Adipocyte (in vitro differentiated cells): ENCODE results near the gene ACBD6.

Experiments
- DNase-seq: peaks from one replicate; pipeline ENCODE4 v3.0.0-alpha.2; 2015; ENCODE audit warnings: low read depth
- H3K27me3 ChIP-seq: replicated peaks from 2 replicates; pipeline ENCODE4 v1.7.0; 2013; ENCODE audit warnings: mild to moderate bottlenecking, low read length, moderate library complexity; ENCODE audit not compliant: control insufficient read depth, insufficient read depth
- H3K36me3 ChIP-seq: 2 replicates; pipeline ENCODE4 v1.7.0; 2013; ENCODE audit warnings: low read length, mild to moderate bottlenecking, moderate library complexity; ENCODE audit not compliant: control insufficient read depth, insufficient read depth, severe bottlenecking
- H3K4me1 ChIP-seq: 2 replicates; pipeline ENCODE4 v1.7.0; 2013; ENCODE audit warnings: mild to moderate bottlenecking, low read length, moderate library complexity; ENCODE audit not compliant: control insufficient read depth, insufficient read depth
- H3K4me3 ChIP-seq: 2 replicates; pipeline ENCODE4 v1.7.0; 2013; ENCODE audit warnings: mild to moderate bottlenecking, low read length, moderate library complexity
- H3K9ac ChIP-seq: 2 replicates; pipeline ENCODE4 v1.7.0; 2013; ENCODE audit warnings: mild to moderate bottlenecking, low read length, moderate library complexity
- H3K9me3 ChIP-seq: 2 replicates; pipeline ENCODE4 v1.7.0; 2013; ENCODE audit warnings: mild to moderate bottlenecking, low read length, moderate library complexity; ENCODE audit not compliant: control insufficient read depth

The ACBD6 gene

DNA sequence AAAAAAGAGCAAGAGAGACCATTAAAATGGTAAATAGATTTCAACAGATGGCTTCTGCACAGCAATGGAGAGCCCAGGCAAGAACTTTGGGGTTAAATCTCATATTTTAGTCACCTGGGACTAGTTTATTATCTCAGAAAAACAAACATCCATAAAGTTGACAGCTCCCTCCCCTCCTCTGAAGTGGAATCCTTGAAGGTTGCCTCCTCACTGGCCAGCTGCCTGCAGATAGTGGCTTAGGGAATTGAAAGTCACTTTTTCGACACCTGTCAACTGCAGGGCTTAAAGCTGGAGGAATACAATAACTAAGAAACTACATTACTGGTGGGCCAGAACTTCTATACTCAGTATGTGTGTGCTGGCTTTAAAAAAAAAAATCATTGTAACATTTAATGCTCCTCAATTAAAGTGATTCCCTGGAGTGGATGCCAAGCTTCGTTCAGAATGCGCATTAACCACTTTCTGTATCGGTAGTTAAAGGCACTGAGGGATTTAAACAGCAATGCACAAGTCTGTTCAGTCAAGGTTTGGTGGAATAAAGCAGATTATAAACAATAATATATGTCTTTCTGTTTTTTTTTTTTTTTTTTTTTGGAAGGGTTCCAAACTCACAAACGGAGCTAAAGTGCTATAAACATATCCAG lies 219.9 kb downstream of the ACBD6 start:
- Histone ChIP-seq H3K27me3 (no peaks in the 10 kb centered on the region), H3K9ac (no peak overlapping the region), H3K4me3 (no peak overlapping the region), H3K9me3 (no peaks in the 10 kb centered on the region), H3K4me1 (peaks cover 7% of the 10 kb centered on the region), H3K36me3 (peaks cover 26% of the 10 kb centered on the region)
- DNase-seq: no peak

DNA sequence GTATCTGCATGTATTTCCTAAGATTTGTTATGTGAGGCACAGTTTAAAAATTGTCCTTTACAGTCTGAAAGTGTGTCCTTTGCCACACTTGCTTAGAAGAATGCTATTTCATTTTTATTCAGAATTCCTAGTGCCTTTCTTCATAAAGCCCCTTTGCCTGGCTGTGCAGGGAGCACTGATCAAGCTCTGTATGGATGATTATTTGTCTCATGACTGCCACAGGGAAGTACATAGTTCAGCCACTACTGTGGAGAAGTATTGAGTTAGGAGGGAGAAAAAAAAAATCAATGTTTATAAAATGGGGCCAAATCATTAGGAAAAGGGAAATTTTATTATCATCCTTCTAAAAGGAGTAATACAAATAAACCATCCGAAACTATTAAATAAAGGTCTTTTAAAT lies 220.9 kb downstream of the ACBD6 start:
- Histone ChIP-seq H3K9ac (no peak overlapping the region), H3K27me3 (no peaks in the 10 kb centered on the region), H3K36me3 (peaks cover 25% of the 10 kb centered on the region), H3K9me3 (no peaks in the 10 kb centered on the region), H3K4me1 (peaks cover 7% of the 10 kb centered on the region), H3K4me3 (no peak overlapping the region)
- no peak for DNase-seq

DNA sequence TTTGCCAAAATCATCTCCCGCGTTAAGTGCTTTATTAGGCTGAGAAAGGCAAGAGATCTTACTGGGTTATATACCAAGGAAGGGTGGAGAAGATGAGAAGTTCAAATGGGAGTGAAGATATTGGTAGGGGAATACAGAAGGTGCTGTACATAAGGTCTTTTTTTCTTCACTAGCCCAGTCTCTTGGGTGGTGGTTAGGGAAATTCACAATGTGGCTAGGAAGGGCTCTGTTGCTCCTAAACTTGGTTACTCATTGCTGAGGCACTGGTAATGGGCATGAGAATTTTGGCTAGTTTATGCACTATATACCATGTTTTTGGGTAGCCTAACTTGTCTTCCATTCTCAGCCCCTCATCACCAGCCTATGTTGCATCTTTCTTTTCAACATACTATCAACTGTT lies 221.8 kb downstream of the ACBD6 start:
- H3K36me3 ChIP-seq: peaks cover 25% of the 10 kb centered on the region
- no peaks in the 10 kb centered on the region for H3K9me3 ChIP-seq

DNA sequence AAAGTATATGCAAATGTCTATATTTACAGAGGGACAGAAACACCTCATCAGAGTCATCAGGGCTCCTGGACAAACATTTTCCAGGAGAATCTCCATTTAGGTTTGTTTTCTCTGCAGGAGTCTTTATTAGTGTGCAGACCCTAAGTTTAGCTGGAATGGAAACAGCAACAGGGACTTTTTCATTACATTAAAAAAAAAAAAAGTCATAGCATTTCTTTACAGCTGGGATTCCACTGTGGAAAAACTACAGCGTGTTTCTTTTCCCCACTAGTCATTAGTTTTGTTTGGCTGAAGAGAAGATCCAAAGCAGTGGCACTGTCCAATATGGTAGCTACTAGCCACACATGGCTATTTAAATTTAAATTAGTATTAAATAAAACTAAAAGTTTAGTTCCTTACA lies 222.7 kb downstream of the ACBD6 start:
- DNase-seq: no peak
- peaks cover 28% of the 10 kb centered on the region for H3K36me3 ChIP-seq
- peaks cover 7% of the 10 kb centered on the region for H3K4me1 ChIP-seq

More for the DNA sequence above, 221.8 kb downstream of the ACBD6 start:
- no peak for DNase-seq
- Histone ChIP-seq H3K9ac (no peak overlapping the region), H3K4me1 (peaks cover 7% of the 10 kb centered on the region), H3K4me3 (no peak overlapping the region), H3K27me3 (no peaks in the 10 kb centered on the region)

DNA sequence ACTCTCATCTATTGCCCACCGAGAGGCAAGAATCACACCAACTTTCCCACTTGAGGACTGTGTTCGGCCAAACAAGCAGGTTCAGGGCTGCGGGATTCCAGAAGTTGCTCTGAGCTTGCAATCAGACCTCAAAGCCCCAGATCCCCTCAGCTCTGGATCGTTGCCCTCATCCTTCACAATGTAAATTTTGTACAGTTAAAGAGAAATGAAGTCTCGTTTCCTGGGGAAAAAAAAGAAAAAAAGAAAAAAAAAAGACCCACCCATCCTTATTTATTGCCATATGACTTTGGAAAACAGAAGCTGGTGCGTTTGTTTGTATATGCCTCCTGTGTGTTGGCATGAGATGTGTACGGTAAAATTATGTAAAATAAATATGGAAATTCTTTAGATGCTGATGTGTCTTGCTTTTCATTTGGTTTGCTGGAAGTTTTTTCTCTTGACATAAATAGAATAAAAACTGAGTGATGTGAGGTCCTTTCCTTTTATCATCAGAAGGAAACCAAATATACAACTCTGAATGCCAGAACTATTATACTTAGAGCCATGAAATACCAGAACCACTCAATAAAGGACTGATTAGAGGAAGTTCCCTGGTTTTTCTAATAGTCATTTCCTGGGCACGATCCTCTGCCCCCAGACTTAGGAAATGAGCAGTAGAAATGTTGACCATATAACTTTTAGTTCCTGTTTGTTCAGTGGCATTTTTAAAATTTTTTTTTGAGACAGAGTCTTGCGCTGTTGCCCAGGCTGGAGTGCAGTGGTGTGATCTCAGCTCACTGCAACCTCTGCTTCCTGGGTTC lies 223.6 kb downstream of the ACBD6 start:
- peaks cover 7% of the 10 kb centered on the region for H3K4me1 ChIP-seq
- no peaks in the 10 kb centered on the region for H3K27me3 ChIP-seq
- no peaks in the 10 kb centered on the region for H3K9me3 ChIP-seq
- H3K4me3 ChIP-seq: no peak overlapping the region
- no peak for DNase-seq
- H3K36me3 ChIP-seq: peaks cover 25% of the 10 kb centered on the region
- H3K9ac ChIP-seq: no peak overlapping the region

More for the DNA sequence above, 222.7 kb downstream of the ACBD6 start:
- Histone ChIP-seq H3K27me3 (no peaks in the 10 kb centered on the region), H3K9me3 (no peaks in the 10 kb centered on the region), H3K9ac (no peak overlapping the region), H3K4me3 (no peak overlapping the region)

DNA sequence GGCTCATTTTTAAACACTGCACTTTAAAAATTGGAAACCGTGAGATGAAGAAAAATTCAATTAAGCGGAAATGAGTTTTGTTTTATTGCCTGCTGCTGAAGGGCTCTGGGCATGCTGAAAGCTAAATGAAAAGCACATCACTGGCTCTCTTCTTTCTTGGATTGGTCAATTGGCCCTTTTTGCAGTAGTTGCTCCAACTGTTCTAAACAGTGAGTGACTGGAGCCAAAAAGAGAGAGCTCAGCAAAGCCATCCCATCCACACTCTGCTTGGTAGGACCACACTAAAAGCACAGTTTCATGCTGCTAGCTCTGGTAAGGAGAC lies 224.2 kb downstream of the ACBD6 start:
- Histone ChIP-seq H3K4me3 (no peak overlapping the region), H3K27me3 (no peaks in the 10 kb centered on the region), H3K9ac (no peak overlapping the region), H3K9me3 (no peaks in the 10 kb centered on the region), H3K36me3 (peaks cover 23% of the 10 kb centered on the region), H3K4me1 (peaks cover 7% of the 10 kb centered on the region)
- DNase-seq: no peak

DNA sequence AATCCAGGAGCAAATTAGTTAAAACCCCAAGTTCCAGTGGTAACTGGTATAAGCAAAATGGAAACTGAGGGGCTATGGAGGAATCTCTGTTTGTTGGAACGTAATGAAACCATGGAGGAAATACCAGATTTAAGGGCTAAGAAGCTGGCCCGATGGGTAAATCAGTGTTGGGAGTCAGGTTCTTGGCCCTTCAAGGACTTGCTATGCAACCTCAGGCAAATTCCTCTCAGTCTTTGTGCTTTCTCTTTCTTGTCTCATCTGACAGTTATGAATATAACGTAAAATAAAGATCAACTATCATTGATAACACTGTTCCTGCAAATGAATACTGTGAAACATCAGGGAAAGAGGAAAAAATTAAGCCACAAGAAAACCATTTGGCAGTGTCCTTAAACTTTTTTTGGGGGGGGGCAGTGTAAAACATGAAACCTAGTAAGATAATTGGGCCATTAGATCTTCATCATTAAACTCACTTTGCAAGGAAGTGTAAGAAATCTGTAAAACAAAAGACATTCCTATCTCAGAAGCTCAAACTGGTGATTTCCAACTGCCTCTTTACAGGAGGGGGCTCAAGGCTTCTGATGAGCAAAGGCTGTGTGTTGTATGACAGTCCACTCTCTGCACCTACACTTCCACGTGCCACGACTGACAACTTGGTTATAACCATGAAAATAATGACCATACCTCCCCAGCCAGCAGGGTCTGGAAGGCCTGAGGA lies 224.7 kb downstream of the ACBD6 start:
- Histone ChIP-seq H3K9ac (no peak overlapping the region), H3K36me3 (peaks cover 21% of the 10 kb centered on the region), H3K4me1 (peaks cover 7% of the 10 kb centered on the region), H3K9me3 (no peaks in the 10 kb centered on the region), H3K4me3 (no peak overlapping the region), H3K27me3 (no peaks in the 10 kb centered on the region)
- DNase-seq: no peak

DNA sequence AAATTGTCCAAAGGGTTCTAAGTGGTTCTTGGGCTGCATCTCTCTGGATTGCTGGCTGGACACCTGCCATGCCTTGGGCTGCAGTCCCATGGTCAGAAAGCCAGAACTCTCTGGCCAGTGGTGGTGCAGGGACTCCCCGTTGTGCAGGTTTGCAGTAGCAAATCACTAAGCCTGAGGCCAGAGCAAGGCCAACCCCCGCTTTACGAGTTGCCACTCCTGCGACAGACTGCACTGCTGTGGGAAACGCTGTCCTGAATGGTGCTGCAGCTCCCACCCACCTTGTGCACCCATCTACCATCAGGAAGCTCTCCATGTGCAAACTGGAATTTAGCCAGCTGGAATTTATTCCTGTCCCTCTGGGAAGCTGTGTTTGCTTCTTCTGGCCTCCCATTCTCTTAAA lies 226.7 kb downstream of the ACBD6 start:
- DNase-seq: no peak
- Histone ChIP-seq H3K9ac (no peak overlapping the region), H3K4me3 (no peak overlapping the region), H3K27me3 (no peaks in the 10 kb centered on the region), H3K4me1 (peaks cover 4% of the 10 kb centered on the region), H3K36me3 (peaks cover 21% of the 10 kb centered on the region), H3K9me3 (no peaks in the 10 kb centered on the region)

DNA sequence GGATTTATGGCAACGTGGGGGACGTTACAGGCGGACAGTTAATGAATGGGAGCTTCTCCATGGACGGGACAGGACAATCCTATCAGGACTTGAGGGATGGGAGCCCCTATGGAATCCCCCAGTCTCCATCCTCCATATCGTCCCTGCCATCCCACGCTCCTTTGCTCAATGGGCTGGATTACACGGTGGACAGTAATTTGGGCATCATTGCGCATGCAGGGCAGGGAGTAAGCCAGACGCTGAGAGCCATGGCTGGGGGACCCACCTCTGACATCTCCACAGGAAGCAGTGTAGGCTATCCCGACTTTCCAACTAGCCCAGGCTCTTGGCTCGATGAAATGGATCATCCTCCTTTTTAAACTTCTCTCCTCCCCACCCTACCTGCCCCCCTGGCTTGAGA lies 228.2 kb downstream of the ACBD6 start:
- no peaks in the 10 kb centered on the region for H3K27me3 ChIP-seq
- no peak for DNase-seq
- H3K9me3 ChIP-seq: no peaks in the 10 kb centered on the region
- peaks cover 13% of the 10 kb centered on the region for H3K36me3 ChIP-seq
- H3K4me1 ChIP-seq: peaks cover 4% of the 10 kb centered on the region
- no peak overlapping the region for H3K4me3 ChIP-seq
- H3K9ac ChIP-seq: no peak overlapping the region

DNA sequence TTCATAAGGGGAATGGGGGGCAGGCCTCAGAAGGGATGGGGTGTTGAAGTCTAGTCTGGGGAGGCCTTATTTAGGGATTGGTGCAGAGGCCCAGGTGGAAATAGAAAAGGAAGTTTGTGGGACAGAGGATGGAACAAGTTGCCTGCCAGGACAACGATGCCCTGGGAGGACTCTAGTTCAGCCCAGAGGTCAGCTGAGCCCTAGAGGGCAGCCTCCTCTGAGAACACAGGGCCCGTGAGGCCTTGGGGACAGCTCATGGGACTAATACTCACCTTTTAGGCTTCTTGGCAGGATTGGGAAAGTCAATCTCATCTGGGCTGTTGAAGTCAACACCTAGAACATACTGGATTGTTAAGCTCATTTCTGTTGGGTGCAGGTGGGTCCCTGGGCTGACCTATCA lies 229.3 kb downstream of the ACBD6 start:
- Histone ChIP-seq H3K9me3 (no peaks in the 10 kb centered on the region), H3K36me3 (peaks cover 13% of the 10 kb centered on the region), H3K4me1 (peaks cover 4% of the 10 kb centered on the region), H3K27me3 (no peaks in the 10 kb centered on the region), H3K4me3 (no peak overlapping the region), H3K9ac (no peak overlapping the region)
- DNase-seq: no peak

DNA sequence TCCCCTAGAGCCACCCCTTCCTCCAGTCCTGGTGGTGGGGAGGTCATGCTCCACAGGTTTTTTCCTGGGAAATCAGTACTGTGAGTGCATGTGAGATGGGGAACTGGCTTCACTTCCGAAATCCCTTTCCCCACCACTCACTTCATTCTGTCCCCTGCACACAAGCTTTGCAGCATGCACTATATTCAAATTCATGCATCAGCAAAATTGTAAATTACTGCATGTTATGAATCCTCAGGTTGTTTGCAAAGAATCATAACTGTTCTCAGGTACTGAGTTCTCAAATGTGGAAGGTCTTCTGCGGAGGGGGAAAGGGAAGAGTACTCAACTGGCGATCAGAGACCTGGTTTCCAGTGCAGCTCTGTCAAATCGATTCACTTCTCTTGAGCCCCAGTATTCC lies 230.0 kb downstream of the ACBD6 start:
- peaks cover 13% of the 10 kb centered on the region for H3K36me3 ChIP-seq
- no peak overlapping the region for H3K9ac ChIP-seq
- H3K9me3 ChIP-seq: no peaks in the 10 kb centered on the region
- DNase-seq: no peak
- no peaks in the 10 kb centered on the region for H3K27me3 ChIP-seq
- H3K4me3 ChIP-seq: no peak overlapping the region
- peaks cover 4% of the 10 kb centered on the region for H3K4me1 ChIP-seq
